MCF 10A (cell line): Measurements from ENCODE around the gene COG1. TPM values are rescaled to one million over a fixed set of nuclear protein-coding genes. Genes with fewer than 3 reads are reported as not detected.
A peak's percentile ranks its signal among the peaks of the same experiment; 100 is the strongest.

Source experiments
- BruUV-seq: library from RNA; stranded (reverse); fragments of 400-500 nt; replicated peaks from 2 replicates; lab custom pipeline; 2021; lab: Mats Ljungman, UMichigan
- CTCF ChIA-PET: fragments of 300-600 bp; sonication (Branson Sonifier 250); formaldehyde crosslinking; extraction: SDS; loops from one replicate; lab custom pipeline; 2021; ENCODE audit warnings: antibody characterized with exemption, inconsistent platforms; lab: Yijun Ruan, JAX
- POLR2A ChIA-PET: fragments of 300-600, 350-650 bp; sonication (Branson Sonifier 250); formaldehyde crosslinking; extraction: SDS; loops from one replicate; lab custom pipeline; 2020; ENCODE audit warnings: antibody characterized with exemption, inconsistent platforms; lab: Yijun Ruan, JAX
- DNase-seq: peaks from one replicate; pipeline ENCODE4 v3.0.0-alpha.2; 2018; ENCODE audit not compliant: unreplicated experiment
- H3K27ac Mint-ChIP-seq: one replicate; pipeline ENCODE4 v1.8.0; 2022; ENCODE audit warnings: mild to moderate bottlenecking, low read depth, mixed read lengths; ENCODE audit not compliant: unreplicated experiment
- H3K27me3 Mint-ChIP-seq: one replicate; pipeline ENCODE4 v1.8.0; 2022; ENCODE audit warnings: mixed read lengths; ENCODE audit not compliant: insufficient read depth, unreplicated experiment
- H3K36me3 Mint-ChIP-seq: one replicate; pipeline ENCODE4 v1.8.0; 2022; ENCODE audit warnings: mild to moderate bottlenecking, moderate library complexity, mixed read lengths; ENCODE audit not compliant: insufficient read depth, unreplicated experiment
- H3K4me1 Mint-ChIP-seq: one replicate; pipeline ENCODE4 v1.8.0; 2022; ENCODE audit warnings: mixed read lengths; ENCODE audit not compliant: insufficient read depth, unreplicated experiment
- H3K4me3 Mint-ChIP-seq: one replicate; pipeline ENCODE4 v1.8.0; 2022; ENCODE audit warnings: mild to moderate bottlenecking, moderate library complexity, mixed read lengths; ENCODE audit not compliant: unreplicated experiment
- H3K9me3 Mint-ChIP-seq: one replicate; pipeline ENCODE4 v1.8.0; 2022; ENCODE audit warnings: mixed read lengths; ENCODE audit not compliant: unreplicated experiment
- intact Hi-C: fragments of 100-400 bp; cut with micrococcal nuclease; formaldehyde crosslinking; loops from 2 replicates; pipeline ENCODE4 v1.14.1; 2022
- total RNA-seq: library from RNA; stranded (reverse); gene quantifications from 2 replicates; pipeline ENCODE4 v1.2.3, GENCODE V29; 2022
- TF ChIP-seq, protein P1 (sequence below): fragments of 200-600 bp; IDR thresholded peaks from one replicate; pipeline ENCODE4 v1.8.0; 2022; ENCODE audit warnings: antibody characterized with exemption, mild to moderate bottlenecking; ENCODE audit not compliant: unreplicated experiment

The COG1 gene
- total RNA-seq, 1 experiment from 2014 or later, result 42.8 TPM

DNA sequence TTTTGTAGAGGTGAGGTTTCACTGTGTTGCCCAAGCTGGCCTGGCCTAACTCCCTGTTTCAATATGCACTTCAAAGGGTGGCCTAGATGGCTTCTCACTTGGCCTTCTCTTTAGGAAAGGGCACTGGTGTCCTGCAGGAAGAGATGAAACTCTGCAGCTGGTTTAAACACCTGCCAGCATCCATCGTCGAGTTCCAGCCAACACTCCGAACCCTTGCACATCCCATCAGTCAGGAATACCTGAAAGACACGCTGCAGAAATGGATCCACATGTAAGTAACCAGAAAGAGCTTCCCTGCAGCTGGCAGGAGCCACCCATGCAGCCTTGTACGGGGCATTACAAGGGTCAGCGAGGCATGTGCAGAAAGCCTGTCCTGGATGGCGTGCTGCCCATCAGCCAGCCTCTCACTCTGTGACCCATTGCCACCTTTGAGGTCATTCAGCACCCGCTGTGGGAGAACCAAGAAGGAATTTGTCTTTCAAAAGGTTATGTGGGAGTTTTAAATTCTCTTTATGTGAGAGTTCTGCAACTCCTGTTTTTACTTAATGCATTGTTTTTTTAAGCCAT is 7.0 kb downstream of the COG1 start:
- intact Hi-C loops, result no loop called here
- ChIA-PET CTCF (interaction anchor here (0.6 to 1.3 kb wide), 2 partner anchors 10 to 473 kb away, joined by 4 read pairs; no protein-coding TSS in a partner anchor), POLR2A (interaction anchor here (13.7 kb wide), 1 partner anchor 29 kb away, joined by 148 read pairs; a partner anchor contains a TSS)
- Mint-ChIP-seq H3K27ac (no peak overlapping the region), H3K4me1 (peaks cover 6% of the 10 kb centered on the region), H3K4me3 (no peak overlapping the region), H3K27me3 (no peaks in the 10 kb centered on the region), H3K36me3 (peaks cover 93% of the 10 kb centered on the region), H3K9me3 (no peaks in the 10 kb centered on the region)
- TF ChIP-seq, protein P1, sequence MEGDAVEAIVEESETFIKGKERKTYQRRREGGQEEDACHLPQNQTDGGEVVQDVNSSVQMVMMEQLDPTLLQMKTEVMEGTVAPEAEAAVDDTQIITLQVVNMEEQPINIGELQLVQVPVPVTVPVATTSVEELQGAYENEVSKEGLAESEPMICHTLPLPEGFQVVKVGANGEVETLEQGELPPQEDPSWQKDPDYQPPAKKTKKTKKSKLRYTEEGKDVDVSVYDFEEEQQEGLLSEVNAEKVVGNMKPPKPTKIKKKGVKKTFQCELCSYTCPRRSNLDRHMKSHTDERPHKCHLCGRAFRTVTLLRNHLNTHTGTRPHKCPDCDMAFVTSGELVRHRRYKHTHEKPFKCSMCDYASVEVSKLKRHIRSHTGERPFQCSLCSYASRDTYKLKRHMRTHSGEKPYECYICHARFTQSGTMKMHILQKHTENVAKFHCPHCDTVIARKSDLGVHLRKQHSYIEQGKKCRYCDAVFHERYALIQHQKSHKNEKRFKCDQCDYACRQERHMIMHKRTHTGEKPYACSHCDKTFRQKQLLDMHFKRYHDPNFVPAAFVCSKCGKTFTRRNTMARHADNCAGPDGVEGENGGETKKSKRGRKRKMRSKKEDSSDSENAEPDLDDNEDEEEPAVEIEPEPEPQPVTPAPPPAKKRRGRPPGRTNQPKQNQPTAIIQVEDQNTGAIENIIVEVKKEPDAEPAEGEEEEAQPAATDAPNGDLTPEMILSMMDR, result no peak
- DNase-seq, result no peak
- no TSS peak for BruUV-seq

DNA sequence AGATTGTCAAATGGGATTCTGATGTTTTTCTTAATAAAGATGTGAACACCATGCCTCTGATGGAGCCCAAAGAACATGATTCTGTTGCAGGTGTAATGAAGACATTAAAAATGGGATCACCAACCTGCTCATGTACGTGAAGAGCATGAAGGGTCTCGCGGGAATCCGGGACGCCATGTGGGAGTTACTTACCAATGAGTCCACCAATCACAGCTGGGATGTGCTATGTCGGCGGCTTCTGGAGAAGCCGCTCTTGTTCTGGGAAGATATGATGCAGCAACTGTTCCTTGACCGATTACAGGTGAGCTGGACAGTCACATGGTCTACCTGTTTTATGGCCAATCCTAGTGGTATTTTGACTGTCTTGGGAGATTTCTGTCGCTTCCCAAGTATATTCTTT is 7.6 kb downstream of the COG1 start:
- no peak overlapping the region for H3K4me3 Mint-ChIP-seq
- BruUV-seq, result no TSS peak
- peaks cover 6% of the 10 kb centered on the region for H3K4me1 Mint-ChIP-seq
- CTCF ChIA-PET, result interaction anchor here (1.3 kb wide), 1 partner anchor 473 kb away, joined by 4 read pairs; no protein-coding TSS in a partner anchor
- peaks cover 94% of the 10 kb centered on the region for H3K36me3 Mint-ChIP-seq
- no peak overlapping the region for H3K27ac Mint-ChIP-seq
- DNase-seq, result no peak
- intact Hi-C loops, result no loop called here
- TF ChIP-seq, protein P1, result no peak
- no peaks in the 10 kb centered on the region for H3K27me3 Mint-ChIP-seq
- POLR2A ChIA-PET, result interaction anchor here (13.7 kb wide), 1 partner anchor 29 kb away, joined by 148 read pairs; a partner anchor contains a TSS
- H3K9me3 Mint-ChIP-seq, result no peaks in the 10 kb centered on the region

- BruUV-seq, result TSS peak; percentile 16
- Mint-ChIP-seq H3K27ac (peak overlapping the region; percentile 12), H3K9me3 (no peaks in the 10 kb centered on the region), H3K4me3 (no peak overlapping the region), H3K4me1 (peaks cover 3% of the 10 kb centered on the region), H3K36me3 (peaks cover 99% of the 10 kb centered on the region), H3K27me3 (no peaks in the 10 kb centered on the region)
- ChIA-PET POLR2A (interaction anchor here (0.7 to 13.7 kb wide), 2 partner anchors 19 to 28 kb away, joined by 3 to 148 read pairs; a partner anchor contains a TSS), CTCF (interaction anchor here (1.3 kb wide), 1 partner anchor 474 kb away, joined by 4 read pairs; no protein-coding TSS in a partner anchor)
- TF ChIP-seq, protein P1, result no peak
- no peak for DNase-seq
- intact Hi-C loops, result no loop called here
Observed at GRCh38 chr17:73201215-73202069, 8.6 kb downstream of the COG1 start.
